SK-N-SH treated with all-trans-retinoic acid at 6 μM for 48 hours (cell line): ENCODE data around the gene SEC31A.

Source experiments
- ATAC-seq: fragments of 200-7000 bp; cut with Tn5 transposase; 3 replicates; pipeline ENCODE4 v1.9.1; 2020; ENCODE audit warnings: mild to moderate bottlenecking, moderate library complexity
- ARNTL ChIP-seq: fragments of 450-650 bp; formaldehyde crosslinking; IDR thresholded peaks from 2 replicates; pipeline ENCODE4 v1.5.0; 2020; ENCODE audit warnings: low read depth, mild to moderate bottlenecking, moderate library complexity, borderline replicate concordance
- BACH2 ChIP-seq: fragments of 250-450 bp; sonication (Bioruptor Pico); IDR thresholded peaks from 2 replicates; pipeline ENCODE4 v1.9.0; 2021; ENCODE audit warnings: mild to moderate bottlenecking, borderline replicate concordance
- CREB5 ChIP-seq: fragments of 250-450 bp; sonication (Bioruptor Pico); IDR thresholded peaks from 2 replicates; pipeline ENCODE4 v1.5.1; 2020; ENCODE audit warnings: low read depth, mild to moderate bottlenecking, moderate library complexity
- CSDC2 ChIP-seq: fragments of 250-450 bp; sonication (Bioruptor Pico); IDR thresholded peaks from 2 replicates; pipeline ENCODE4 v1.5.0; 2020; ENCODE audit warnings: mild to moderate bottlenecking, moderate library complexity
- ESRRG ChIP-seq: fragments of 250-450 bp; sonication (Bioruptor Pico); IDR thresholded peaks from 2 replicates; pipeline ENCODE4 v1.6.1; 2021; ENCODE audit warnings: mild to moderate bottlenecking
- GLIS3 ChIP-seq: fragments of 250-450 bp; sonication (Bioruptor Pico); IDR thresholded peaks from 2 replicates; pipeline ENCODE4 v1.5.0; 2020; ENCODE audit warnings: mild to moderate bottlenecking, moderate library complexity
- ISL1 ChIP-seq: fragments of 250-450 bp; sonication (Bioruptor Pico); IDR thresholded peaks from 2 replicates; pipeline ENCODE4 v2.1.2; 2022; ENCODE audit warnings: mild to moderate bottlenecking, moderate library complexity
- OSR1 ChIP-seq: fragments of 250-450 bp; sonication (Bioruptor Pico); IDR thresholded peaks from 2 replicates; pipeline ENCODE4 v1.8.0; 2022; ENCODE audit warnings: moderate library complexity, mild to moderate bottlenecking, inconsistent platforms
- PPARA ChIP-seq: fragments of 250-450 bp; sonication (Bioruptor Pico); IDR thresholded peaks from 2 replicates; pipeline ENCODE4 v1.5.0; 2020; ENCODE audit warnings: mild to moderate bottlenecking, borderline replicate concordance
- RARB ChIP-seq: fragments of 250-450 bp; sonication (Bioruptor Pico); IDR thresholded peaks from 2 replicates; pipeline ENCODE4 v1.8.0; 2021; ENCODE audit warnings: mild to moderate bottlenecking, moderate library complexity
- SNAI2 ChIP-seq: fragments of 250-450 bp; sonication (Bioruptor Pico); IDR thresholded peaks from 2 replicates; pipeline ENCODE4 v1.5.0; 2020; ENCODE audit warnings: mild to moderate bottlenecking, moderate library complexity
- TCF4 ChIP-seq: fragments of 250-450 bp; sonication (Bioruptor Pico); IDR thresholded peaks from 2 replicates; pipeline ENCODE4 v1.8.0; 2021; ENCODE audit warnings: mild to moderate bottlenecking, moderate library complexity, borderline replicate concordance
- TSHZ2 ChIP-seq: fragments of 250-450 bp; sonication (Bioruptor Pico); IDR thresholded peaks from 2 replicates; pipeline ENCODE4 v1.5.0; 2020; ENCODE audit warnings: mild to moderate bottlenecking, moderate library complexity
- ZFP3 ChIP-seq: fragments of 250-450 bp; sonication (Bioruptor Pico); IDR thresholded peaks from 2 replicates; pipeline ENCODE4 v1.5.0; 2020; ENCODE audit warnings: mild to moderate bottlenecking, moderate library complexity
- ZFP30 ChIP-seq: fragments of 450-650 bp; formaldehyde crosslinking; IDR thresholded peaks from 2 replicates; pipeline ENCODE4 v1.5.0; 2022; ENCODE audit warnings: mild to moderate bottlenecking, moderate library complexity
- ZNF565 ChIP-seq: fragments of 450-650 bp; formaldehyde crosslinking; conservative IDR thresholded peaks from 2 replicates; pipeline ENCODE4 v1.5.0; 2020; ENCODE audit warnings: low read depth, mild to moderate bottlenecking, moderate library complexity
- ZNF70 ChIP-seq: fragments of 450-650 bp; formaldehyde crosslinking; IDR thresholded peaks from 2 replicates; pipeline ENCODE4 v1.5.0; 2020; ENCODE audit warnings: mild to moderate bottlenecking, moderate library complexity
- ZNF8 ChIP-seq: fragments of 450-650 bp; formaldehyde crosslinking; IDR thresholded peaks from 2 replicates; pipeline ENCODE4 v1.5.0; 2020; ENCODE audit warnings: mild to moderate bottlenecking, moderate library complexity
- TF ChIP-seq, protein P1 (sequence below): fragments of 250-450 bp; sonication (Bioruptor Pico); IDR thresholded peaks from 2 replicates; pipeline ENCODE4 v1.5.1; 2021; ENCODE audit warnings: mild to moderate bottlenecking, moderate library complexity

Gene SEC31A

DNA sequence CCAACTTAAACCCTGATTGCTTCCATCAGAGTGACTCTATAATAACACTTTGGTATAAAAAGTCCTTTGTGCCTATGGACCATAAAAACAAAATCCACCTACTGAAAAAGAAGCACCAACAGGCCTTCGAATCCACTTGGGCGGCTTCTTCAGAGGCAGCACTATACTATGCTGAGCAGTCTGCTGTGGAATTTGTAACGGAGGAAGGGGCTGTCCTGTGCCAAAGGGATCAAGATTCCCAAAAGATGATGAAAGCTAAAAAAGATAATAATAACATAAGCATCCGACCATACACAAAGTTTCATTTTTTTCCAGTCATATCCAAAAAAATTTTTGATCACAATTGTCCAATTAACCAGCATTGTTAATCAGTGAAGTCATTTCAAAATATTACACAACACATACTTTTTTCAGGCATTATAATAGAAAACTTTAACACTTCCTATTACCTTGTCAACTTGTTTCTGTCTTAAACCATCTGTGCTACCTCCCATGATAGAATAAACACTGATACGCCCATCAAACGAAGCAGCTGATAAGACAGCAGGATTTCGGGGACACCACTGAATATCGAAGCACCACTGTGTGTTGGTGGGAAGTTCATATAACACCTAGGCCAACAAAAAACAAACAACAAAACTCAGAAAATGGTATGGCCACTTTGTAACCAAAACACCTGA lies 24.1 kb downstream of the SEC31A start:
- ATAC-seq, result 0 out of 3 replicates have a peak, but pooled peaks have one; percentile 29
- TF ChIP-seq ZFP3, result no peak
- no peak for TF ChIP-seq ZNF565 (CRISPR knock-in tag)
- TF ChIP-seq, protein P1, sequence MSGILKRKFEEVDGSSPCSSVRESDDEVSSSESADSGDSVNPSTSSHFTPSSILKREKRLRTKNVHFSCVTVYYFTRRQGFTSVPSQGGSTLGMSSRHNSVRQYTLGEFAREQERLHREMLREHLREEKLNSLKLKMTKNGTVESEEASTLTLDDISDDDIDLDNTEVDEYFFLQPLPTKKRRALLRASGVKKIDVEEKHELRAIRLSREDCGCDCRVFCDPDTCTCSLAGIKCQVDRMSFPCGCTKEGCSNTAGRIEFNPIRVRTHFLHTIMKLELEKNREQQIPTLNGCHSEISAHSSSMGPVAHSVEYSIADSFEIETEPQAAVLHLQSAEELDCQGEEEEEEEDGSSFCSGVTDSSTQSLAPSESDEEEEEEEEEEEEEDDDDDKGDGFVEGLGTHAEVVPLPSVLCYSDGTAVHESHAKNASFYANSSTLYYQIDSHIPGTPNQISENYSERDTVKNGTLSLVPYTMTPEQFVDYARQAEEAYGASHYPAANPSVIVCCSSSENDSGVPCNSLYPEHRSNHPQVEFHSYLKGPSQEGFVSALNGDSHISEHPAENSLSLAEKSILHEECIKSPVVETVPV (CRISPR knock-in tag), result no peak
- no peak for TF ChIP-seq TSHZ2 (CRISPR knock-in tag)
- TF ChIP-seq ZFP30 (CRISPR knock-in tag), result no peak
- no peak for TF ChIP-seq CREB5 (CRISPR knock-in tag)
- no peak for TF ChIP-seq CSDC2 (CRISPR knock-in tag)
- no peak for TF ChIP-seq SNAI2 (CRISPR knock-in tag)
- no peak for TF ChIP-seq ESRRG (CRISPR knock-in tag)
- no peak for TF ChIP-seq RARB (CRISPR knock-in tag)
- TF ChIP-seq GLIS3 (CRISPR knock-in tag), result no peak
- TF ChIP-seq ZNF8, result no peak
- TF ChIP-seq ARNTL (CRISPR knock-in tag), result no peak
- no peak for TF ChIP-seq ISL1 (CRISPR knock-in tag)
- TF ChIP-seq OSR1 (CRISPR knock-in tag), result no peak

DNA sequence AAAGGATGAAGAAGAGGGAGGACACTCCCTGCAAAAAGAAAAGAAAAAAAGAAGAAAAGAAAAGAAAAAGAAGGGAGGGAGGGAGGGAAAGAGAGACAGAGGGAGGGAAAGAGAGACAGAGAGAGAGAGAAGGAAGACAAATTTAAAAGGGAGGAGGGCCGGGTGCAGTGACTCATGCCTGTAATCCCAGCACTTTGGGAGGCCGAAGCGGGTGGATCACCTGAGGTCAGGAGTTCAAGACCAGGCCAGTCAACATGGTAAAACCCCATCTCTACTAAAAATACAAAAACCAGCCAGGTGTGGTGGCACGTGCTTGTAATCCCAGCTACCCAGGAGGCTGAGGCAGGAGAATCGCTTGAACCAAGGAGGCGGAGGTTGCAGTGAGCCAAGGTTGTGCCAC lies 24.9 kb downstream of the SEC31A start:
- ATAC-seq, result peak; percentile 76

GRCh38 chr4:82865592-82865991 lies 25.4 kb downstream of the SEC31A start:
- TF ChIP-seq ZFP3 (no peak), CREB5 (CRISPR knock-in tag) (no peak), ESRRG (CRISPR knock-in tag) (no peak), ARNTL (CRISPR knock-in tag) (no peak), ISL1 (CRISPR knock-in tag) (no peak), ZNF70 (no peak), TSHZ2 (CRISPR knock-in tag) (no peak), RARB (CRISPR knock-in tag) (no peak), TCF4 (no peak), PPARA (CRISPR knock-in tag) (no peak), CSDC2 (CRISPR knock-in tag) (no peak), ZFP30 (CRISPR knock-in tag) (no peak), GLIS3 (CRISPR knock-in tag) (no peak), BACH2 (CRISPR knock-in tag) (no peak), ZNF565 (CRISPR knock-in tag) (no peak), ZNF8 (no peak)
- peak; percentile 93 for ATAC-seq
